Epidermal melanocyte (primary cell): Measurements from ENCODE around the gene KRTAP10-2.

Source experiments
- DNase-seq: peaks from one replicate; pipeline ENCODE4 v3.0.0; 2011; ENCODE audit warnings: low spot score; ENCODE audit not compliant: insufficient read length

Gene KRTAP10-2

DNA sequence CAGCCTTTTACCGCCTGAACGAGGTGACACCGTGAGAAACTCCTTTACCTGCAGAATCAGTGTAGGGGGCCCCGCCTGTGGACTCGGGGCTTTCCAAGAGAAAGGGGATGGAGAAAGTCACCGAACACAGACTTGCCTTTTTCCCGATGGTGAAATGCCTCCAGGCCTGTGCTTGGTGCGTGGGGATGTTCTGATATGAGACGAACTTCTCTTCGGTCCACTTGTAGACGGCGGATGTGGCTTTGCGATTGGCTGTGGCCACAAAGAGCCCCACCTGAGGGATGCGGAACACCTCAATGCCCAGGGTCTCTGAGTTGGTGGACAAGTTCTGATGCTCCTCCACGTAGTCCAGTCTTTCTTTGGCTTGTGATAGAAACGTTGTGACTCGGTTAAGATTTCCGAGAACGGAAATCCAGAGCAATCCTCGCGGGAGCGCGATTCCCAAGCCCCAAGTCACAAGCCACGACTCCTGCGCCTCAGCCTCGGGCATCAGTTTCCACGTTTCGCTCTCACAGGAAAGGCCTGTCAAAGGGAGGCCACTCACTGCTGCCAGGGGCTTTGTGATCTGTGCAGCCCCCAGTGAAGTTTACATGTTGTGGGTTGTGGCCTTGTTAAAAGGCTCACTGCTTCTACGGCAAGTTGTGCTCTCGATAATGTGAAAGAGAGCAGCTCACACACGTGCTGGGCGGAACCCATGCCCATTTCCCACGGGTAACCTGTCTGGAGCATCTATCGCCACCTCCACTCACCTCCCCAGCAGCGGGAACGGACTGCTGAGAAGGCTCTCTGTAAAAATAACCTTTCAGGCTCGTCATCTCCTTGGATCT is 23.9 kb downstream of the KRTAP10-2 start:
- no peak for DNase-seq

DNA sequence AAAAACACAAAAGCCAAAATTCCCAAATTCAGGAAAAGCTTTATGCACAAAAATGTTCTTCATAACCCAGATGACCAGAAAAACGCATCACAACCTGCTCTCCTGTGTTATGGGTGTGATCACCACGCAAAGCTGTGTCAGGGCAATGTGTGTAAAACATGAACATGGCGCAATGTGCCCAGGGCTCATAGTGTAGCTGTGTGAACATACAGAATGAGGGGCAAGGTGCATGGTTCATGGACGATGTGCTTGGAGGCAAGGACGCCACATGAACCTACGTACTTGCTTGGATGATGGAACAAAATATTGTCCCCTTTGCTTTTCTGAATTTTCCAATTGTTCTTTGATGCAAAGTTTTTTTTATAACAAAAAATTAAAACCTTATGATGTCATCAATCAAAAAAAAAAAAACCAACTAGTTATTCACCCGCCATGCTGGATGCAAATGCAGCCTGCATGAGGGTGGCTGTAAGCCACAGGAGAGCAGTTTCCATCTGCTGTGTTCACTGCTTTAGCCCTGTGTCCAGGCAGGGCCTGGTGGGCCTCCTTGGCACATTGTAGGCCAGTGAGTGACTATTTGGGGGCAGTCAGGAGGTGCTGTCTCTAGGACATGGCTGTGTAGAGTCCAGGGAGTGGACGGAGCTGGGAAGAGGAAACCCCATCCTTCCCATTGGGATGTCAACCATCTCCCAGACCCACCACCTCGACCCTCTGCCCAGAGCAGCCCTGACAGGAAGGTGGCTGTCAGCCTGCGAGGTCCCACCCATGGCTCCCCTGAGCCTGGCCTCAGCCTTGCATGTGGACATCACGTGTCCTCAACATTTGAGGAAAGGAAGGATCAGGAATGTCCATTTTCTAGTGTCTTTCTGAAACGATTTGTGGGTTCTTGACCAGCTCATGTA is 25.0 kb downstream of the KRTAP10-2 start:
- no peak for DNase-seq

DNA sequence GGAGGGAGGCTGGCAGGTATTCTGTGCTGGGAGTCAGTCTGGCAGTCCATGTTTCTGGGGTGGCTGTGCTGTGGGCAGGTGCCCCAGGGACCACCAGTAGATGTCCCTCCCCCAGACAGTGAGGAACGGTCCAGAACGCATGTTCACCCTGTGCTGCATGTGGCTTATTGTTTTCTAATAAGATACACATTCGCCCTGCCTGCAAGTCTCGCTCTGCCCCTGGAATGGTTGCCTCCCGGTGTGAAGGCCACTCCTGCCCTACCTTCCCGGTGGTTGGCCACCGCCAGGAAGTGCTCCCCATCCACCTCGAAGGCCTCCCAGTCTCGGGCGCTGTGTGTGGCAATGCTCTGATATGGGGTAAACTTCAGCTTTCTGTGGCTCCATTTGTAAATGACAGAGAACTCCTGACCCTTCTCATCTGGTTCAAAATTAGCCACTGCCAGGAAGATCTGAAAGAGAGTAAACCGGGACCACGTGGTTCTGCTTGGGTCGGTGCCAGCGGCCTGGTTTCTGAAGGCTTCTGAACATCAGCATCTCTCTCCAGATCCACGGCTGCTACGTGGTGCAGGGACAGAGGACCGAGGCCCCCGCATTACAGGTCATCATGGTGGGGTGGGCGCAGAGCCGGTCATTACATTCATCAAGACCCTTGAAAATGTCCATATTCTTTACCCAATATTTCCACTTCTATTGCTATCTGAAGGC is 25.8 kb downstream of the KRTAP10-2 start:
- no peak for DNase-seq

DNA sequence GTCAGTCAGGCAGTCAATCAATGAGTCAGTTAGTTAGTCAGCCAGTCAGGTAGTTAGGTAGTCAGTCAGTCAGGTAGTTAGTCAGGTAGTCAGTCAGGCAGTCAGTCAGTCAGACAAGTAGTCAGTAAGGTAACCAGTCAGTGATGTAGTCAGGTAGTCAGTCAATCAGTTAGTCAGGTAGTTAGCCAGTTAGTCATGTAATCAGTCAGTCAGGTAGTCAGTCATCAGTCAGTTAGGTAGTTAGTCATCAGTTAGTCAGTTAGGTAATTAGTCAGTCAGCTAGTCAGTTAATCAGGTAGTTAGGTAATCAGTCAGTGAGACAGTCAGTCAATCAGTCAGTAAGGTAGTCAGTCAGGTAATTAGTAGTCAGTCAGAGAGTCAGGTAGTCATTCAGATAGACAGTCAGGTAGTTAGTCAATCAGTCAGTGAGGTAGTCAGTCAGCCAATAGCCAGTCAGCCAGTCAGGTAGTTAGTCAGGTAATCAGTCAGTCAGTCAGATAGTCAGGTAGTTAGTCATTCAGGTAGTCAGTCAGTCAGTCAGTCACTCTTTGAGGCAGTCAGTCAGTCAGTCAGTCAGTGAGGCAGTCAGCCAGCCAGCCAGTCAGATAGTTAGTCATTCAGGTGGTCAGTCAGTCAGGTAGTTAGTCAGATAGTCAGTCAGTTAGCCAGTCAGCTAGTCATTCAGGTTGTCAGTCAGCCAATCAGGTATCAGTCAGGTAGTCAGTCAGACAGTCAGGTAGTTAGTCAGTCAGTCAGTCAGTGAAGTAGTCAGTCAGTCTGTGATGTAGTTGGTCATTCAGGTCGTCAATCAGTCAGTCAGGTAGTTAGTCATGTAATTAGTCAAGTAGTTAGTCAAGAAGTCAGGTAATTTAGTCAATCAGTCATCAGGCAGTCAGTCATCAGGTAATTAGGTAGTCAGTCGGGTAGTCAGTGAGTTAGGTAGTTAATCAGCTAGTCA is 26.6 kb downstream of the KRTAP10-2 start:
- DNase-seq: no peak

DNA sequence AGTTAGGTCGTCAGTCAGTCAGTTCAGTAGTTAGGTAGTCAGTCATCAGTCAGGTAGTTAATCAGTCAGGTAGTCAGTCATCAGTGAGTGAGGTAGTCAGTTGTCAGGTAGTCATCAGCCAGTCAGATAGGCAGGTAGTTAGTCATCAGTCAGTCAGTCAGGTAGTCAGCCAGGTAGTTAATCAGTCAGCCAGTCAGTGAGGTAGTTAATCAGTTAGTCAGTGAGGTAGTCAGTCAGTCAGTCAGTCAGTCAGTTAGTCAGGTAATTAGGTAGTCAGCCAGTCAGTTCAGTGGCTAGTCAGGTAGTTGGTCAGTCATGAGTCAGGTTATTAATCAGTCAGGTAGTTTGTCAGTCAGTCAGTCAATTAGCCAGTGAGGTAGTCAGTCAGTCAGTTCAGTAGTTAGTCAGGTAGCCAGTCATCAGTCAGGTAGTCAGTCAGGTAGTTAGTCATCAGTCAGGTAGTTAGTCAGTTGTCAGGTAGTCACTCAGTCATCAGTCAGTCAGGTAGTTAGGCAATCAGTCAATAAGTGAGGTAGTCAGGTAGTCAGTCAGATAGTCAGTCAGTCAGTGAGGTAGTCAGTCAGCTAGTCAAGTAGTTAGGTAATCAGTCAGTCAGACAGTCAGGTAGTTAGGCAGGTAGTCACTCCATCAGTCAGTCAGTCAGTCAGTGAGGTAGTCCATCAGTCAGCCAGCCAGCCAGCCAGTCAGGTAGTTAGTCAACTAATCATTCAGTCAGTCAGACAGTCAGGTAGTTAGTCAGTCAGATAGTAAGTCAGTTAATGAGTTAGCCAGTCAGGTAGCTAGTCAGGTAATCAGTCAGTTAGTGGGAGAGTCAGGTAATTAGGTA is 27.5 kb downstream of the KRTAP10-2 start:
- DNase-seq: no peak

DNA sequence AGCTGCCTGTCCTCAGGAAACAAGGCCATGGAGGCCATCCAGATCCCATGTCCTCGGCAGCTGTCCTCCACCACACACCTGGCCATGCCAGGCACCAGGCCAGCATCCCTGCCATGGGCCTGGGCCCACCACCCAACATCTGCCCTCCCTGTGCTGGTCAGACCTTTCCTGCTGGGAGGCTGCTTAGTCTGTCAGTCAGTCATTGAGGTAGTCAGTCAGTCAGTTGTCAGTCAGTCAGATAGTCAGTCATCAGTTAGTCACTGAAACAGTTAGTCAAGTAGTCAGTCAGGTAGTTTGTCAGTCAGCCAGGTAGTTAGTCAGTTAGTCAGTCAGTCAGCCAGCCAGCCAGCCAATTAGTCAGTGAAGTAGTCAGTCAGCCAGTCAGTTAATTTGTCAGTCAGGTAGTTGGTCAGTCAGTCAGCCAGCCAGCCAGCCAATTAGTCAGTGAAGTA is 28.5 kb downstream of the KRTAP10-2 start:
- DNase-seq: no peak

DNA sequence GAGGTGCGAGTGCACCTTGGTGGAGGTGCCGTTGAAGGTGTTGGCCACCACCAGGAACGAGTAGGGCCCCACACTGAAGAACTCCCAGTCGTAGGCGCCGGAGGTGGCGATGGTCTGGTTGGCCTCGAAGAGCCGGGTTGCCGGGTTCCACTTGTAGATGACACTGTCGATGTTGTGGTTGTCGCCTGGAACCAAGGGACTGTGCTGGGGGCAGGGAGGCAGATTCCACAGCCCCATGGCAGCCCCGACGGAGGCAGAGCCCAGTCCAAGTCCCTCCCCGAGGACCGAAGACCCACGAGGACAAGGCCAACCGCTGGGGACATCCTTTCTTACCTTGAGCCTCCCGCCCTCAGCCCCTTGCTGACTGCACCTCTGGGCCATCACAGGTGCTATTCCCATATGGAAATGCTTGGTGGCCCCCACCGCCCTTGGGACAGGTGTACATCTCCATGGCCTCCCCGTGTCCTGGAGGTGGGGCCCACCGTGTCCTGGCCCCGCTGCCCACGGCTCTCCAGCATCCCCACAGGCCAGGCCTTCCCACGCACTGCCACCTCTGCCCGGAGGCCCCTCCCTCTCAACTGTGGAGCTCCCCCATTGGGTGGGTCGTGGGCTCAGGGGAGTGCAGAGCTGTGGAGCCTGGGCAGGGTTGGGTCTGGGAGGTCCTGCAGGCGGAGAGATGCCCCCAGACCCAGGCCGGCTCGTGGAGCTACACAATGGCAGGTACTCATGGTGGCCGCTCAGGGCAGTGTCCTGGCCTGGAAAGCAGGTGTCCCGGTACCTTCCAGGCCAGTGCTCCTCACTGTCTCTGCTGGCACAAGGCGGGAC is 29.2 kb downstream of the KRTAP10-2 start:
- no peak for DNase-seq

DNA sequence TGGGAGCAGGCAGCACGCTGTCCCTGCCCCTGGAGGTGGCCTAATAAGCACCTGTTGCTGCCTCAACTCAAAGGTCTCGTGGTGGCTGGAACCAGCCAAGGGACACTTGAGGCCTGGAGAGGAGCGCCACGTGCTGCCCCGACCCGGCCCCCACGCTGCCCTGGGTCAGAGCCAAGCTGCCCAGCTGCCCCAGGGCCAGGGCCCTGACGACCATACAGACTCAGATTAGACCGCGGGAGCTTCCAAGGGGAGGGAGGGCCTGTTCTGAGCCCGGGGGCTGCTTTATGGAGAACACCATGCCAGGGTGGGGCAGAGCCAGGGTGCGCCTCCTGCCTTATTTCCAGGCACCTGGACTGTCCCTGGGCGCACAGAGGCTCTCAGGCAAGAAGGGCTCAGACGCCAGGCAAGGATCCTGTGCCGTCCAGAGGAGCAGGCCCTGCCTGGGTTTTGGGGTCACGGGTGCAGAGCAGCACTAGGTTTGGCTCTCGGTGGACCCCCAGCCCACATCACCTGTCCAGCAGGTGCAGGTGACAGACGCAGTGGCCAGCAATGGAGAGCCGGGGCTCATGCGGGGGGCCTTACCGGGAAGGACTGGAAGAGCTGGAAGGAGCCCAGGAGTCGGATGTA is 29.9 kb downstream of the KRTAP10-2 start:
- no peak for DNase-seq

DNA sequence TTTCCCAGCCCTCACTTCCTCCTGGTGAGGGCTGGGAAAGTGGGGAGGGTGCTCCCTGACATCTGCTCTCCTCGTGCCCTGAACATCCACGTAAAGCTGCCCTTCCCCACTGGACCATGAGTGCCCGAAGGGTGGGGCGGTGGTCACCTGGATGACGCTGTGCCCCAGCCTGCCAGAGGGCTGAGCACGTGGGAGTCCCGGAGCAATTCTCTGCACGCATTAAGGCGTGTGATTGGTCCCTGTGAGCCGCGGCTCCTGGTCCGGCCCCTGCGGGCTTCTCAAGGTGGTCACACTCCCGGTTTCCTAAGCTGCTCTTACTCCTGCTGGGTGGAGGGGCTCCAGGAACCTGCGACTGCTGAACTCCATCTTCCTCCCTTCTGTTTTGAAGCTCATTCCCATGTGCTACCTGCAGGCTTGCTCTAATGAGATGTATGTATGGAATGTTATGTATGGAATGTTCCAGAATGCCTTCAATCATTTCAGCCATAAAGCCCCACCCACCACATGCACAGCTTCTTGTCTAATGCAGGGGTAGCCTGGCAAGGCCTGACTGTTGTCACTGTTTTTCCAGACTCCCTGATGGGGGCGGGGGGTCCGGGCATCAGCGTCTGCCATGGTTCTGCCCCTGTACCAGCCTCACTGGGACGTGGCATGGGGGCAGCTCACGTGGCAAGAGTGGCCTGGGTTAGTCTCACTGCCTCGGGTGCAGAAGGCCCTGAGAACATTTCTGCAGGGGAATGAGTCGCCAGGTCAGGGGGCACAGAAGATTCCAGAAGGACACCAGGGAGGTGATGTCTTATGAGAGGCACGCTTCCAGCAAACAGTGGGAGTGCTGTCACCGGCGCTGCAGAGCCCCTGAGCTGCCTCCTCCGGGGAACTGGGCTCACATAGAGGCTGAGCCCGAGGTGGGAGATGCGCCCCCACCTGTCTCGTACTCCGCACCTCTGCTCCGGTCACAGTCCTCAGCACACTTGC is 30.7 kb downstream of the KRTAP10-2 start:
- DNase-seq: no peak

DNA sequence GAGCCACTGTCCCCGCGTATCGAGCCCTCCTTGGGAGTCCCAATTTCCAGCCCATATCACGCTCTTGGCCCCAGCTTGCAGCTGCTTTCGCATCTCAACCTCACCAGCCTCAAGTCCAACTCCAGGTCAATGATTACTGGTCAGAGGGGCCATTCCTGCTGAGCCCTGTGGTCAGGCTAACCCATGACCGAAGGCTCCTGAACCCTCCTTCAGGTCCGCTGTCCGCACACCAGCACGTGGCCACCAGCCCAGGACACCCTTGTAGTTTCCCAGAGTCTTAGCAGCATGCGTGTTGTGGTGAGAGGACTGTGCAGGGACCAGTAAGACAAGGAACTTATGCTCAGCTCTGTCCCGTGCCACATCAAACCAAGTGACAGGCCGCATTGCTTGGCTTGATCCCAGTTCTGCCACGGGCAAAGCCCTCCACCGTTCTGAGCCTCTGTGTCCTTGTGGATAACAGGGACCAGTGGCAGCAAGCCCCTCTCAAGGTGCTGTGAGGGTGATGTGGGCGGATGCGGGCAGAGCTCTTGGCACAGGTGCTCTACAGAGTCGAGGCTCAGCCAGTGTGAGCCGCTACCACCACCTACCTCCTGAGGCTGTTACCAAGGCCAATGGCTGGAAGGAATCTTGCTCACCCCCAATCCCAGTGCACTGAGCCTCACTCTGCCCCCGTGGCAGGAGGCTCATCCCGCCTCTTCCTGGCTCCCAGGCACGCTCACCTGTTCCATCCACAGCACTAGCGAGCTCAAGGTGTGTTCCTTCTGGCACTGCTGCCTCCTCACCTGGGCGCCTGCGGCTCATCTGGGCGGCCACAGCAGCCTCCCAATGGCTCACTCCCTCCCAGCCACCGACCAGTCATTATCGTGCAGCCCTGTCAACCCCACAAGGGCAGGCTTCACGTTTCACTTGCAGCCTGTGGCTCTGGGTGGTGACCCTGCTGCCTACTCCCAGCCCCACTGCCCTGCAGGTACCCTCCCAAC is 31.7 kb downstream of the KRTAP10-2 start:
- DNase-seq: no peak

DNA sequence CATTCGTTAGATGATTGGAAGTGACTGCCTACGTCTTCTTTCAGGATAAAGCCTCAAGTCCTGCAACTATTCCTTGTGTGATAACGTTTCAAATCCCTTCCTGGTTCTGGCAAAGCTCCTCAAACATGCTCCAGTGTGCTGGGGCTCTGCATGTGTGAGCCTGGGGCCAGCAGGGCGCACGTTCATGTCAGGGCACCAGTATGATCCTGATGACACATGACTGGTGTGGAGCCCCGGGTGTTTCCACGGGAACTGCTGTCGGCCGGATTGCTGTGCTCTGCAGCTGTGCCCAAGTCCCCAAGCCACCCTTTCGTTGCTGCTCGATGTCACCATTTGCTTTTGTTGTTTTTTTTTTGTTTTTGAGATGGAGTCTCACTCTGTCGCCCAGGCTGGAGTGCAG is 32.6 kb downstream of the KRTAP10-2 start:
- no peak for DNase-seq

DNA sequence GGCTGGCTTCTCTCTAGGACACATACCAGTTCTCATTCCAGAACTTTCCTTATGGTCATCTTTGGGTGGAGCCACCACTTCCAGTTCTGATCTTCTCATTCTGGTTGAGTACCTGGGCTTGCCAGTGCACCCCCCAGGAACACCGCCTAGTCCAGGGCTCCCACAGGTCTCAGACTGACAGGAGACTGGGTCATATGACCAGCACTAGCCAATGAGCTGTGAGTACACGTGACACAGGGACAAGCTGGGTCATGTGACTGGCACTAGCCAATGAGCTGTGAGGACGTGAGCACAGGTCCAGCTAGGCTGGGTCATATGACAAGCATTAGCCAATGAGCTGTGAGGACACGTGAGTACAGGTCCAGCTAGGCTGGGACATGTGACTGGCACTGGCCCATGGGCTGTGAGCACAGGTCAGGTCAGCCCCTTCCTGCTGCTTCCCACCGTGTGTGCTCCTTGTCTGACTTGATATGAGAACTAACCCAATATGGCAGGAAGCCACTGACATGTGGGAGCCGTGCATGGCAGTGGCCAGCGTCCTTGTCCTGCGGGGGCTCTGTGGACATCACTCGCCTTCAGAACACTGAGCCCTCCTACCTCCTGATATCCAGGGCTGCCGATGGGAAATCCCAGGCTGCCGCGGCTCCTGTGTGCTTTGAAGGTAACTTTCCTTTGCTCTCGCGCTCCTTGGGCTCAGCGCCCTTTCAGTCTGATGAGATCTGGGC is 34.0 kb downstream of the KRTAP10-2 start:
- DNase-seq: no peak

DNA sequence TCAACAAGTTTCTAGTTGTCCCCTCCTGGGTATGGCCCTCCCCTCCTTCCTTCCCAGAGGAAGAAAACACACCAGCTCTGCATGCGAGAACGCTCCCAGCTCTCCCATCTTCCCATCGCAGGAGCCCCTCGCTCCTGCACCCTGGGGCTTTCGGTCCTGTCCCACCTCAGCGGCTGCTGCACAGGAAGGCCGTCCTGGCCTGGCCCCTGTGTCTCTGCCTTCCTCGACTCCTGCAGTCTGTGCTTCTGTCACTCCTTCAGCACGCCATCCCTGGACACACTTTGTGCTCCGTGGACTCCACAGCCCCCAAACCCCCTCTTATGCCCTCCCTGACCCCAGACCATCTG is 34.5 kb downstream of the KRTAP10-2 start:
- DNase-seq: no peak

DNA sequence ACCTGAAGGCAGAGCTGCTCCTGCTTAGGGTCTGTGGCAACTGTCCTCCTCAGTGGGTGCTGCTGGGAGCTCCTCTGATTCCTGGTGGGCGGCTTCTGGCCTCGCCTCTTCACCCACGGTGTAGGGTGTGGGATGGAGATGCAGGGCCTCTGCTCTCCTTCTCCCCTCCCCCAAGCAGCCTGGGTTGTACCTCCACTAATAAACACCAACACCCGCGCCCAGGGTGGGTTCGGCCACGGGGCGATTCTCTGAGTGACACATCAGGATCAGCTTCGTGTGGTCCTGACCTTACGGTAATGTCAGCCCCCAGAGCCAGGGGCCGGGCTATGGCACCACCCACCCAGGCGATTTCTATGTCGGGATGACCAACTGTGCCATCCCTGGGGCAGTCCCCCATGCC is 35.0 kb downstream of the KRTAP10-2 start:
- DNase-seq: no peak

DNA sequence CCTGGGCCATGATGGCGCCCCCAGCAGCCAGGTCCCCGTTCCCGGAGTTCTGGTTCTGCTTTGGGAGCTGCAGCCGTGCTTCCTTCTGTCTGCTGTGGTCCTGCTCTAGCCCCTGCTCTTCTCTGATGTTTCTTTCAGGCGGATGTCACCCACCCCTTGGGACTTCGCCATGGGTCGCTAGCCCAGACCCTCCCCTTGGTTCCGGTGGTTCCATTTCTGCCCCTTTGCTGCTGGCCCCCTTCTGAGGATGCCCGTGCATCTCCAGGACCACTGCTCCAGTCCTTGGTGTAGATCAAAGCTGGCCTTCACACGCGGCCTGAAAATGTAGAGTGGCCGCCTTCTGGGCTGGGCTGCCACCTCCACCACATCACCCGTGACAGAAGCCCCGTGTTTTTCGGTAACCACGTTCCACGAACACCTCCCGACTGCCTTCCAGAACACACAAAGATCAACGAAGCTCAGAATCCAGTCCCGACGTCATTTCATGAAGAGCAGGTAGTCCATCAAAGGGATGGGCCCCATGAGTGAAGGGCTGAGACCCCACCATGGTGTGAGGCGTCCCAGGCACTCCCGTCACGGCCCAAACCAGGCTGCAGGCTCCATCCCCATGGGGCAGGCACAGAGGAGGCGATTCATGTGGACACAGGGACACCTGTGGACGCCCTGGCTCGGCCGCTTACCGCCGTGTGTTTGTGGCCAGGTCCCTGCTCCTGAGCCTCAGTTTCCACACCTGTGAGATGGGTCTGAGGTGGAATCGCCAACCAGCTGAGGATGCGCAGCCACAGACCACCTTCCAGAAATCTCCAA is 35.7 kb downstream of the KRTAP10-2 start:
- no peak for DNase-seq
